Ureter (tissue), 1 donor: ENCODE data around the gene CDCP1. TPM values are rescaled to one million over a fixed set of nuclear protein-coding genes. Genes with fewer than 3 reads are reported as not detected.
"Not testable (repeated sequence)": the region's sequence is repeated elsewhere in the genome, so short reads cannot be mapped to it uniquely, and the experiment has no call there.

Experiments used
- DNase-seq: peaks from one replicate; pipeline ENCODE4 v3.0.0-alpha.2; 2020; ENCODE audit warnings: low spot score
- total RNA-seq: library from RNA; stranded (reverse); gene quantifications from one replicate; pipeline ENCODE4 v1.2.4, GENCODE V29; 2023
- donor health status: DM: yes; HTN: yes; CAD: no.

CDCP1 gene
- total RNA-seq, 1 donor from 2014 or later, result 40.6 TPM

DNA sequence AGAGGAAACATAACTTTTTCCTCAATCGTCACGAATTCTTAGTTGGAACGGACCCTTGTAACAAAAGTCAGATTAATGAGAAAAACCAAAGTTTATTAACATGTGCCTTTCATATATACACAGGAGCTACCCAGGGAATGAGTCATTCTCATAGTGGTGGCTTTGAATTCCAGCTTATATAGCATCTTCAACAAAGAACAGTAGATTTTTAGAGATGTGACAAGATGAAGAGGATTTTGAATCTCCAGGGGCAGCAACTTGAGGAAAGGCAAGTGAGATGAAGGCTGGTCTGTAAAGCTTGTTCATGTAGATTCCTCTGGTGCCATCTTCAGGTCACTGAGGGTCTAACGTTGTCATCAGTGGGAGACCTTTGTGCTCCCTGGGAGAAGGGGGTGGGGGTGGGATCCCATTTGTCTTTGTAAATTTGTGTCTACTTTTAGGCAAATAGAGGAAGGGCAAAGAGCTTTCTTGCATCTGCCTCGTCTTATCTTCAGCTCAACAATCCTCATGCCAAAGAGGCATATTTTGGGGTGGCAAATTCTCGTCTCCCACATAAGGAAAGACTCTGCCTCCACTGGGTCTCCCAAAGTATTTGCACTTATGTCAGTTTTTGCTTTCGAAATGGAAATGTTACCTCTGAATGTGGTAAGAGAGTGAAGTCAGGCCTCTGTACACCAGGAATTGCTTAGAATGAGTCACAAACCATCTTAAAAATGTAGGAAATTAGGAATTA is 90.6 kb downstream of the CDCP1 start:
- no peak for DNase-seq

DNA sequence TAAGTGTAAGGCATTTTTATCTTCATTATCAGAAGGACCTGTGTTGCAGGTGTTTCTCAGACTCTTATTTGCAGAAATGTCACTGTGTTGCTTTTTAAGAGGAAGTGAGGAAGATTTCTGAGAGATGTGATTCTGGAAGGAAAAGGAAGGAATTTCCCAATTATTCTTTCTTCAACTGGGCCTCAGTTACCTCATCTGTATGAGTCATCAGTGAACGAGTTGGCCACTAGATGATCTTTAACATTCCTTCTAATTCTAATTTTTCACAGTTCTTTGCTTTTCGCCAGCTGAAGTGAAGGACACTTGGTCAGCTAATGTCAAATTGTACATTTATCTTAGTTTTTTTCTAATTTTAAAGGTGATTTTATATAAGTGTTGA is 91.2 kb downstream of the CDCP1 start:
- DNase-seq, result no peak

DNA sequence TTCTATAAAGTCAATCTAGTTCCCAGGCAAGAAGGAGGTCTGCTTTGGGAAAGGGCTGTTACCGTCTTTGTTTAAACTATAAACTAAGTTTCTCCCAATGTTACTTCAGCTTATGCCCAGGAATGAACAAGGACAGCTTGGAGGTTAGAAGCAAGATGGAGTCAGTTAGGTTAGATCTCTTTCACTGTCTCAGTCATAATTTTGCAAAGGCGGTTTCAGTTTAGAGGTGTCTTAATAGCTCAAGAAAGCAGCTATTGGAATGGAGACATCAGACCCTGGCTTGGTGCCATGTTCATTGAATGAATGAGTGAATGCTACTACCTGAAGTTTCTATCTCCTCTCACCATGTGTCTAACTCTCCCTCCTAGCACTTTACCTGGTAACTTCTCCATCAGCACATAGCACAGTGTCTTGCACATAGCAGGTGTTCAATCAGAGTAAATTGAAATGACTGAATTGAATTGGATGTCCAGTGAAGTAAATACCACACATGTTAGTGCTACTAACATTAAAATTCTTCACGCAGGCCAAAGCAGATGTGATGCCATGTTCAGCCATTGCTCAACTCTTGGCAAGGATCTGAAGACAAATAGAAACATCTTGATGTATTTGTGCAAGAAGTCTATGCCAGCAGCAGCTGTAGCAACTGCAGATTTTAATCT is 91.9 kb downstream of the CDCP1 start:
- no peak for DNase-seq

DNA sequence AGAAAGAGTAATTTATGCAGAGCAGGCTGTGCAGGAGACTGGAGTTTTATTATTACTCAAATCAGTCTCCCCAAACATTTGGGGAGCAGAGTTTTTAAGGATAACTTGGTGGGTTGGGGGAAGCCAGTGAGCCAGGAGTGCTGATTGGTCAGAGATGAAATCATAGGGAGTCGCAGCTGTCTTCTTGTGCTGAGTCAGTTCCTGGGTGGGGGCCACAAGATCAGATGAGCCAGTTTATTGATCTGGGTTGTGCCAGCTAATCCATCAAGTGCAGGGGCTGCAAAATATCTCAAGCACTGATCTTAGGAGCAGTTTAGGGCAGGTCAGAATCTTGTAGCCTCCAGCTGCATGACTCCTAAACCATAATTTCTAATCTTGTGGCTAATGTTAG is 92.4 kb downstream of the CDCP1 start:
- DNase-seq, result not testable (repeated sequence)

DNA sequence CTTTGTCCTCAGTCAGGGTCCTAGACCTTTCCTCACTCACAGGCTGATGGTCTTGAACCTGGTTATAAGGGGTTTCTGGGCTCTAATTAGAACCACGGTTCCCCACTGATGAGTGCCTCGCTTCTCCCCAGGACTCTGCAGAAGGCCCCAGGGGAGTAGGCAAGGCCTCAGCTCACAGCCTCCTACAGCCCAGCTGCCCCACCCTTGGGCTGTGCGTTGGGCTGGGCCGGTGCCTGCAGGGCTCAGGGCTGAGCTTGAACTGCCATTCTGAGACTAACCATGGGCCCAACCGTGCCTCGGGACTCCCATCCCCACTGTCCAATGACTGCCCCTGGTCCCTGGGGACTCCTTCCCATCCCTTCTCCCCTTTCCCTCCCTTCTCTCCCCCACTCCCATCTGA is 94.5 kb downstream of the CDCP1 start:
- no peak for DNase-seq

DNA sequence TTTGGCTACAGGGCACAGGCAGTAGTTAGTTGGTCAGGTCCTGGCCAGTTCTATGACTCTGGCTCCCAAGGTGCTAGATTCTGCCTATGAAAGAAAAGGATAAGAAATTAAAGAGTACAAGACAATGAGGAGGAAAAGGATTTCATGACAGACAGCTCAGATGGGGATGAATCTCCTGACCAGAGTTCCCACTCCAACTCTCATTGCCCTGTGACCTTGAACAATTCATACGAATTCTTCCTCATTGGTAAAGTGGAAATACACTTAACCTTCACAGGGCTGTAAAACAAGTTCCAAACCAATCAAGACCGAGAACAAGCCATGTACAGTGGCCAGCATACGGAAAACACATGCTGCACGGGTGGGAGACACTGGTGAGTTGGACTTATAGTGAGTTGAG is 96.4 kb downstream of the CDCP1 start:
- DNase-seq, result no peak

DNA sequence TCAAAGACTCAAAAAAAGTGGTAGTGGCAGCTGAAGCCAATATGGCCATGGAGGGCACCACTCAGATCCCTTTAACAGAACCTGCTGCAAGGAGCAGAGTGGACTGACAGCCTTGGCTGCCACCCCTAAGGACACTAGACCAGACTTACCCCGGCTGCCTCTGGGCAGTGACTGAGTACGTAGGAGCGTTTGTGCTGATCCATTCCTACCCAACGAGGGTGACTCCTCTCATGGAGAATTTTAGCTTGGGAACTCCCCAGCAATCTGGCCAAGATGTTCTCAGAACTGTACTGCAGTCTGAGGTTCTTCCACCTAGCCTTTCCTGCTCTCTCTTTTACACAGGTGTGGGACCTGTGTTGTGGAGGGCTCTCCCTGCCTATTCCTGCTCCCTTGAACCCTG is 97.9 kb downstream of the CDCP1 start:
- no peak for DNase-seq

DNA sequence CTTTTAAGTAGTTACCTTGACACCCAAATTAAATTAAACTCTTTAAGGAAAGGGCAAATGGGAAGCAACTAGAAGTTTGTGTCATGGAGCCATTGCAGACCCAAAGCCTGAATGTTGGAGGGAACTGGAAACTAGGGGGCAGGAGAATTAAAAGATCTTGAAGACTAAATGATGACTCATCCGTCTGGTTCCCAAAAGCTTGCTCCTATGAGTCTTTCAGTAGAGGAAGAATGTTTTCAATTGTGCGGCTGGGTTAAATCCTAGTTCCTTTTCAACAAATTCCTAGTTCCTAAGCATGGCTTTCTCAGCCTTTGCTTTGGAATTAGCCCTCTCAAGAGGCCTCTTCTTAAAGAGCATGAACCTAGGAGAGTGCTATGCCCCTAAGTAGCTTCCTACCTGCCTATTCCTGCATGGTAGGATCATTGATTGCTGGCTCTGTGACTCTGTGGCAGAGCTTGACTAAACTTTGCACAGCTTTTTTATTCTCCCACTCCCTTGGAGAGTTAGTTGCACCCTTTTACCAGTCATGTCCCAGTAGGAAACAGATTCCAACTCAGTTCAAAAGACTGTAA is 102.4 kb downstream of the CDCP1 start:
- no peak for DNase-seq

DNA sequence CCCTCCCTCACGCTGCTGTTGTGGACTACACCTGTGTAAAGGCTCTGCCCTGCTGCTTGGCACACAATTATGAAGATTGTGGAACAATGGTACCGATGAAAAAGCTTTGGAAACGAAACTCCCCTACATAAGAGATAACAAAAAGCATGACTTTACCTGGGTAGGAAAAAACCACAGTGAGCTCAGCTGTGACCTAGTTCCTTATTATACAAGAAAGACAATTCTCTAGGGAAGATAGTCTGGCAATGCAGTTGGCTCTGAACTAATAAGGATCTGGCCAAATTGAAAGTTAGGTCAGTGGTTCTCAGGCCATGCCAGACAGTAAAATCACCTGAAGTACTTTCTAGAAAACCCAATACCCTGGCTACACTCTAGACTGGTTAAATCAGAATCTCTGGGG is 104.0 kb downstream of the CDCP1 start:
- no peak for DNase-seq

DNA sequence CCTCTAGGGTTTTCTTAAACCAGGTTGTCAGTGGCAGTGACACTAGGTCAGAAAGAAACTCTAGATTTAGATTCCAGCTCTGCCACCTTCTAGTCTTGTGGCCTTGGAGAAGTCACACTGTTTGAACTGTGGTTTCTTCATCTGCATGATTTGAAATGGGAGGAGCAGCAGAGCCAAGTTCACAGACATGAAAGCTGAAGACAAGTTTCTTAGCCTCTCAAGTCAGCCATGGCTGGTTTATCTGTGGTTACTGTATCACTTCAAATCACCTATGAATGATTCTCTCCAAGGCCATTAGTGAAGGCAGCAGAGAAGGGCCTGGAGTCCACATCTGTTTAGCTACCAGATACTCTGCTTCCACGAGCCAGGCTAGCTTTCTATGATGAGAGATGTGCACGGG is 104.5 kb downstream of the CDCP1 start:
- no peak for DNase-seq

DNA sequence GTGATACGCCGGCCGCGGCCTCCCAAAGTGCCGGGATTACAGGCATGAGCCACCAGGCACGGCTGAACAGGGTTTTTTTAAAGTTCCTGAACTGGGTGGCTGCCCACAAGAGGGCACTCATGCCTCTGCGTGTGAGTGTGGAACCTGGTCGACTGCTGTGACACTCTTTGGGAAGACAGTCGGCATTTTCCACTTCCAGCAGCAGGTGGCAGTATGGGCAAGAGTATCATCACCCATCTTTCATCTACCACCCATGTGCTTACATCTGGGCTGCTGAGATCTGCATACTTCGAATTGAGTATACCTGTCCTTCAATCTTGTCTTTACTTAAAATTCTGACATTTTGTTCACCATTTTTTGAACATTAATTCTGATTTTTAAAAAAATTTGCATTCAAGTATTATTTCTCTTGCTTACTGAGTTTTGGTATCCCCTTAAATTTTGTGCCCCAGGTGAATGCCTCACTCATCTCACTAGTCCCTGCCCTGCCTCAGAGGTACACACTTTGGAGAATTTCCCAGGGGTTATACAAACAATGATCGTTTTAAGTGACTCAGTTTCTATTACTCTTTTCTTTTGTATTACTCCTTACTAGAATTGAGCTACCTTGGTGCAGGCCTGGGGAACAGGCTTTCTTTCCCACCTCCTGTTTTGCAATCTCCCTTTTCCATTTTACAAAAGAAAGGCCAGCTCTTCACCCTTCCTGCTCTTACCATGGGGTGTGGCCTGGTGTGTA is 108.3 kb downstream of the CDCP1 start:
- peak; percentile 96 for DNase-seq

DNA sequence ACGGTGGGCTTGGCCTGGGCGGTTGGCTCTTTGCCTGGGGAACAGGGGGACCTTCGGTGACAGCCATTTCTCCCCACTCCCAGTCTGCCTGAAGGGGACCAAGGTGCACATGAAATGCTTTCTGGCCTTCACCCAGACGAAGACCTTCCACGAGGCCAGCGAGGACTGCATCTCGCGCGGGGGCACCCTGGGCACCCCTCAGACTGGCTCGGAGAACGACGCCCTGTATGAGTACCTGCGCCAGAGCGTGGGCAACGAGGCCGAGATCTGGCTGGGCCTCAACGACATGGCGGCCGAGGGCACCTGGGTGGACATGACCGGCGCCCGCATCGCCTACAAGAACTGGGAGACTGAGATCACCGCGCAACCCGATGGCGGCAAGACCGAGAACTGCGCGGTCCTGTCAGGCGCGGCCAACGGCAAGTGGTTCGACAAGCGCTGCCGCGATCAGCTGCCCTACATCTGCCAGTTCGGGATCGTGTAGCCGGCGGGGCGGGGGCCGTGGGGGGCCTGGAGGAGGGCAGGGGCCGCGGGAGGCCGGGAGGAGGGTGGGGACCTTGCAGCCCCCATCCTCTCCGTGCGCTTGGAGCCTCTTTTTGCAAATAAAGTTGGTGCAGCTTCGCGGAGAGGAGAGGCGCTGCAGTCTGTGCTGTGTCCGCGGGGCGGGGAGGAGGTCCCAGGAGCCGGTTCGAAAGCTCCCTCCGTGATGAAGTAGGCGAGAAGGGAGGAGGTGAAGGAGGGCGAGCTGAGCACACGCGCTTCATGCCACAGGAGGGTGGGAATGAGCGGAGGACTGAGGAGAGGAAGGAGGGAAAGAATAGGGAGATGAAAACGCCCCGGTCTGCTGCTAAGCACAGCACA is 110.5 kb downstream of the CDCP1 start:
- DNase-seq, result peak; percentile 67

DNA sequence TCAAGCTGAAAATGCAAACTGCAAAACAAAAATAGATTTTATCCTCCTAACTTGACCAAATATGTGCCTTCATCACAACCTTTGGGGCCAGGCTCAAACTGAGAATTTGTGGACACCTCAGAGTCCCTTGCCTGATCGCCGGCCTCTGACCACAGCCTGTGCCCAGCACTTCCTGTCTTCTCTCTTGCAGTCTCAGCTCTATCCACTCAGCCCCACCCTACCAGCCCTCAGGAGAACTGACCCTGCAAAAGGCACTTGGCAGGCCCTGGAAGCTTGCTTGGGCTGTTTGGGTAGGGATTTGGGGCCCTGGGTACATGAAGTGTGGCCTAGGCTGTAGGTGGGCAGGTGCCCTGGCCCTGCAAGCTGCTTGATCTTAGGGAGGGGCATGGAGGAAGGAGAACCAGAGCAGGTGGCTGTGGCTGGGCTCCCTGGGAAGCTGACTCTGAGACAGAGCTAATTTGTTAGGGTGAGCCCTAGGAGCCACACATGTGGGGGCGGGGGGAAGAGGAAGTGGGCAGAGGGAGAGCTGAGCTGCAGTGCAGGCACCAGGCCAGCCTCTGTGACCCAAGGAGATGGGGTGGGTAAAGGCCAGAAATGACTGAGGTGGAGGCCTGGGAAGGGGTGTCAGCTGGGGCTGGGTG is 111.4 kb downstream of the CDCP1 start:
- DNase-seq, result peak; percentile 64

DNA sequence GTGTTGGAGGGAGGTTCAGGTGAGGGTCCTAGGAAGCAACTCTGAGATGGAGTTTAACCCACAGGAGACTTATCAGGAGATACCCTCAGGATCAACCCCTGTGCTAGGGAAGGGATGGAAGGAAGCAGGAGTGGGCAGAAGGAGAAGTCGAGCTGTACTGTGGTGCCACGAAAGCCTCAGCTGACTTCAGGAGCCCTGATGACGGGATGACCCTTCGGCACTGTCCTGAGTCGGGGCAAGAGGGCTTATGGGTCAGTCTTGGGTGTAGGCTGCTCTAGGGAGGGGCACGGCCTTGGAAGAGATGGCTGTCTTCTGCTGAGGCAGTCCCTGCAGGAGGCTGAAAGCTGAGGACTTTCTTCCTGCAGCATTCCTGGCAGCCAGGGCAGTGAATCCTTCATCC is 112.4 kb downstream of the CDCP1 start:
- DNase-seq, result no peak

Other genes with a start within 250 kb of the CDCP1 start
- gene ZDHHC3, start 170.2 kb downstream of the CDCP1 start, total RNA-seq, result 151 TPM
- 62.1 TPM for gene EXOSC7, start 170.1 kb downstream of the CDCP1 start, total RNA-seq
- gene CLEC3B, start 120.1 kb downstream of the CDCP1 start, total RNA-seq, result 58.9 TPM
- gene TMEM158, start 79.9 kb upstream of the CDCP1 start, total RNA-seq, result 6.5 TPM
- gene LARS2, start 242.2 kb upstream of the CDCP1 start, total RNA-seq, result 30.3 TPM